GM23248 (cell line): ENCODE data around the gene NBEA.

Source experiments
- EZH2 ChIP-seq: fragments of 200-600 bp; sonication (generic); IDR thresholded peaks from 2 replicates; pipeline ENCODE4 v1.6.1; 2018; ENCODE audit warnings: antibody characterized with exemption, mild to moderate bottlenecking; ENCODE audit not compliant: insufficient read depth, poor library complexity, severe bottlenecking
- EZH2phosphoT487 ChIP-seq: fragments of 200-600 bp; sonication (generic); IDR thresholded peaks from 2 replicates; pipeline ENCODE4 v1.6.1; 2018; ENCODE audit warnings: antibody characterized with exemption, moderate library complexity, mild to moderate bottlenecking, low read depth; ENCODE audit not compliant: insufficient read depth

- TF ChIP-seq EZH2phosphoT487 (no peak), EZH2 (no peak)
Observed at GRCh38 chr13:35530581-35530980, 588.5 kb downstream of the NBEA start.
